ENCODE measurements around the gene DENND4C. TPM values are rescaled to one million over a fixed set of nuclear protein-coding genes. Genes with fewer than 3 reads are reported as not detected.
A peak's percentile ranks its signal among the peaks of the same experiment; 100 is the strongest.
"Not testable (repeated sequence)": the region's sequence is repeated elsewhere in the genome, so short reads cannot be mapped to it uniquely, and the experiment has no call there.

Gene DENND4C
- total and polyA plus RNA-seq, 4 donors = 25.7 to 90.2 (median 45.1) TPM

DNA sequence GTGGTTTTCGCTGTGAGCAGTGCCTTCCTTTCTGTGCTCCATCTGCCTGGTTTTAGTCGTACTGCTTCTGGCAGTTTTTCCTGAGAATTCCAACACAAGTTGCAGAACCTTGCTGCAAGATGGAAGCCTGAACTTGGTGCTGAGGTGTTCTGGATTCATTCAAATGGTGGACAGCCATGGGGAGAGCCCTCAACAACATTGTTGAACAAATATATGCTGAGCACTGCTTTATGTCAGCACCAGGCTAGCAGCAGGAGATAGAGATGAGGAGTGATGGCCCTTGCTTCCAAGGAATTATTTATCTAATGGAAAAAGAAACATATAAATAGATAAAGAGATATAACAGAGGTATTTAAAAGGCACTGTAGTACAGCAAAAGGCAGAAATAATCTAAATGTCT lies 156.8 kb downstream of the DENND4C start:
- no peaks in the 10 kb centered on the region for H3K4me1 ChIP-seq (ENCODE audit: control insufficient read depth, insufficient read depth, low read length)
- H3K36me3 ChIP-seq (ENCODE audit: control insufficient read depth, insufficient read depth, low read length) = no peaks in the 10 kb centered on the region
- peaks cover 2% of the 10 kb centered on the region for H3K9me3 ChIP-seq (ENCODE audit: control insufficient read depth, insufficient read depth, low read length)
- 79% methylated on average over 2 of the region's 2 CpGs for WGBS (ENCODE audit: insufficient coverage)
- H3K27me3 ChIP-seq (ENCODE audit: control insufficient read depth, insufficient read depth, low read length) = no peaks in the 10 kb centered on the region
- no peak overlapping the region for H3K27ac ChIP-seq (ENCODE audit: low read depth, low read length)
- DNase-seq (ENCODE audit: low read depth in 4 of 6, low spot score in 6 of 6) = no peak
- H3K4me3 ChIP-seq (ENCODE audit: low read depth, low read length) = no peak overlapping the region

DNA sequence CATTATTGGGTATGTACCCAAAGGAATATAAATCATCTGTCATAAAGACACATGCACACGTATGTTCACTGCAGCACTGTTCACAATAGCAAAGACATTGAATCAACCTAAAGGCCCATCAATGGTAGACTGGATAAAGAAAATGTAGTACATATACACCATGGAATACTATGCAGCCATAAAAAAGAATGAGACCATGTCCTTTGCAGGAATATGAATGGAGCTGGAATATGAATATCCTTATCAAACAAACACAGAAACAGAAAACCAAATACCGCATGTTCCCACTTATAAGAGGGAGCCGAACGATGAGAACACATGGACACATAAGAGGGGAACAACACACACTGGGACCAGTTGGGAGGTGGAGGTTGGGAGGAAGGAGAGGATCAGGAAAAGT lies 159.0 kb downstream of the DENND4C start:
- WGBS (ENCODE audit: insufficient coverage) = no CpG with 5 or more reads among the region's 4 CpGs
- not testable (repeated sequence) for H3K36me3 ChIP-seq (ENCODE audit: control insufficient read depth, insufficient read depth, low read length); DNase-seq (ENCODE audit: low read depth in 4 of 6, low spot score in 6 of 6); H3K27ac ChIP-seq (ENCODE audit: low read depth, low read length); H3K4me3 ChIP-seq (ENCODE audit: low read depth, low read length); H3K4me1 ChIP-seq (ENCODE audit: control insufficient read depth, insufficient read depth, low read length); H3K9me3 ChIP-seq (ENCODE audit: control insufficient read depth, insufficient read depth, low read length); H3K27me3 ChIP-seq (ENCODE audit: control insufficient read depth, insufficient read depth, low read length)

DNA sequence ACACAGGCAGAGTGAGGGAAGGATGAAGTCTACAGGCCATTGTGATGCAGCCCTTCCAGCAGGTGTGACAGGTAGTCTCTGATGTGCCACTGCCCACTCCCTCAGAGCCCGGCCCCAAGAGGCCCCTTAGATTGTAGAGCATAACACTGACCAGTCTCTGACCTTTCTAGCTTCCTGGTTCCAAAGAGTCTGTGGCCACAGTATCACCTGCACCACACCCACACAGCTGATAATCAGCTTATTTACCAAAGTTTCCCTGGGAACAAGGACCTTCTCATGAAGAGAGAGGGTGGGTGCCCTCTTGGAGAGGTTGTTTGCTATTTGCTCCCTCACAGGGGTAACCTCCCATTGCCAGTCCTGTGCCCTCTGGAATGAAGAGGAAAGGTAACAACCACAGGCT lies 167.4 kb downstream of the DENND4C start:
- Histone ChIP-seq H3K4me3 (ENCODE audit: low read depth, low read length) (no peak overlapping the region), H3K36me3 (ENCODE audit: control insufficient read depth, insufficient read depth, low read length) (no peaks in the 10 kb centered on the region), H3K9me3 (ENCODE audit: control insufficient read depth, insufficient read depth, low read length) (no peaks in the 10 kb centered on the region), H3K27ac (ENCODE audit: low read depth, low read length) (no peak overlapping the region), H3K4me1 (ENCODE audit: control insufficient read depth, insufficient read depth, low read length) (no peaks in the 10 kb centered on the region), H3K27me3 (ENCODE audit: control insufficient read depth, insufficient read depth, low read length) (no peaks in the 10 kb centered on the region)
- DNase-seq (ENCODE audit: low read depth in 4 of 6, low spot score in 6 of 6) = no peak
- 80% methylated on average over 1 of the region's 1 CpG for WGBS (ENCODE audit: insufficient coverage)

DNA sequence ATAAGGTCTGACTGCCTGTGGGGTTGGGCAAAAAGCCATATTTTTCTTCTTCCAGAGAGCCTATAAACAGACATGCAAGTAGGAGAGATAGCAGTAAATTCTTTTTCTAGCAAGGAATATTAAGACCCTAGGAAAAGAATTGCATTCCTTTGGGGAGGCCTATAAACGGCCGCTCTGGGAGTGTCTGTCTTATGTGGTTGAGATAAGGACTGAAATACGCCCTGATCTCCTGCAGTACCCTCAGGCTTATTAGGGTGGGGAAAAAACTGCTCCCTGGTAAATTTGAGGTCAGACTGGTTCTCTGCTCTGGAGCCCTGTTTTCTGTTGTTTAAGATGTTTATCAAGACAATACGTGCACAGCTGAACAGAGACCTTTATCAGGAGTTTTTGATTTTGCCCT lies 172.7 kb downstream of the DENND4C start:
- not testable (repeated sequence) for H3K27me3 ChIP-seq (ENCODE audit: control insufficient read depth, insufficient read depth, low read length); H3K4me3 ChIP-seq (ENCODE audit: low read depth, low read length); H3K36me3 ChIP-seq (ENCODE audit: control insufficient read depth, insufficient read depth, low read length); H3K9me3 ChIP-seq (ENCODE audit: control insufficient read depth, insufficient read depth, low read length); H3K4me1 ChIP-seq (ENCODE audit: control insufficient read depth, insufficient read depth, low read length); H3K27ac ChIP-seq (ENCODE audit: low read depth, low read length); DNase-seq (ENCODE audit: low read depth in 4 of 6, low spot score in 6 of 6)
- 98% methylated on average over 3 of the region's 4 CpGs for WGBS (ENCODE audit: insufficient coverage)

DNA sequence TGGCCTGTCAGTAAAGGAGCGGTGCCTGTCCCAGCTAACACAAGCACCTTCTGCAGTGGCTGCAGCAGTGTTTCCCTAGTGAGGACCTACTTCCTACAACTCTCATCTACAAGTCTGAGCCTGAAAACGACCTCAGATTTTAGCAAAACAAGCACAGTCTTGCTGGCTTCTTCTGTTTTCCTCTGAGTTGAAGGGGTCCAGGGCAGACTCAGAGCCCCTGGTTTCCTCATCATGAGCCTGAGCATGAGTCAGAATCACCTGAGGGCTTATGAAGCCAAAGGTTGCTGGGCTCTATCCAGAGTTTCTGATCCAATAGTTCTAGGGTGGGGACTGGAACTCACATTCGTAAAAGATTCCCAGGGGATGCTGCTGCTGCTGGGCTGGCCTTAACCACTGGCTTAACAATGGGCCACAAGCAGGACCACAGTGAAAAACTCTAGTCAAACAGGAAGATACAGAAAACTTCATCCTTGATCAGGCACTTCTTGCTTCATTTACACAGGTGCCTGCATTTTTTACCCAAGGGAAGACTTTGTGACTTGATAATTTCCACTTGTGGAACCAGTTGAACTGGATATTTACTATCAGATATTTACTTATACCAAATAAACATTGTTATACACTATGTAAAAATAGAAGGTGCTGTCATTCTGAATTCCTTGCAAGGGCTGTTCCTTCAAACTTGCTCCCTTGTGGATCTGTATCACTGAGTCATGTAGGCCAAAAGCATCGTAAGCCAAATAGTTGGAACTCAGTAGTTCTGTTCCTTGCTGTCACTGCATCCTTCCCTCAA lies 174.0 kb downstream of the DENND4C start:
- no peak for DNase-seq (ENCODE audit: low read depth in 4 of 6, low spot score in 6 of 6)
- peaks cover 13% of the 10 kb centered on the region for H3K4me1 ChIP-seq (ENCODE audit: control insufficient read depth, insufficient read depth, low read length)
- no peaks in the 10 kb centered on the region for H3K36me3 ChIP-seq (ENCODE audit: control insufficient read depth, insufficient read depth, low read length)

DNA sequence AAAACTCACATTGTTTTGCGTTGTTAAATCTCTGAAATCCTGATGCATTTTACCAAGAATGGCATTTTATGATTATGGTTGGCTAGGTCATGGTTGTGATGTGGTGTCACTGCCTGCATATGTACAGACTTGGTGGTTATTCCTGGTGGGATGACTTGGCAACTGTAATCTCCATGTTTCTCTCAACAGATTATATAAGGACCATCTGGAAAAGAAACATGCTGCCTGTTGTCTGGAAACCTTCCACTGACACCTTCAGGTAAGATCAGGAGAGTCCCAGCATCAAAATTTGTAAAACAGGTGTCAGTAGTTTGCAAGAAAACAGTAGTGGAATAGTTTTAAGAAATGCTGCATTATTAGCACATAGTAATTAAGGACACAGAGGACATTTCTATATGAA lies 175.3 kb downstream of the DENND4C start:
- no CpG with 5 or more reads among the region's 1 CpG for WGBS (ENCODE audit: insufficient coverage)

More for the DNA sequence above, 174.0 kb downstream of the DENND4C start:
- WGBS (ENCODE audit: insufficient coverage) = 83% methylated on average over 4 of the region's 4 CpGs
- H3K4me3 ChIP-seq (ENCODE audit: low read depth, low read length) = no peak overlapping the region
- H3K9me3 ChIP-seq (ENCODE audit: control insufficient read depth, insufficient read depth, low read length) = no peaks in the 10 kb centered on the region
- H3K27ac ChIP-seq (ENCODE audit: low read depth, low read length) = no peak overlapping the region
- no peaks in the 10 kb centered on the region for H3K27me3 ChIP-seq (ENCODE audit: control insufficient read depth, insufficient read depth, low read length)

DNA sequence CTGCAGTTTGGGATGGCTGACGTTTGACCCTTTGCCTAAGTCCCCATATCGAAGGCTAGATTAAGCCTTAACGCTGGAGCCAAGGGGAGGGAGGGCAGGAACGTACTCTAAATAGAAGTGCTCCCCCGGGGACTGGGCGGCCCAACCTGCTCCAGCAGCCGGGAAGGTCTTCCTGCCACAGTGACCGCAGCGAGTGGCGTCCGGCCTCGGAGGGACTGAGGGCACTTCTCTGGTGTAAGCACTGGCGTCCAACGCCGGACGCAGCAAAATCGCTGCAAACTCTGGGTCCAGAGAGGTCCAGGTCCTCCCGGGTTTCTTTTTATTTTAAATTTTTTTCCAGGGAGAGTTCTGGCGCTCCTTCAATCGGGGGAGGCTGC lies 177.8 kb downstream of the DENND4C start:
- Histone ChIP-seq H3K27ac (ENCODE audit: low read depth, low read length) (no peak overlapping the region), H3K27me3 (ENCODE audit: control insufficient read depth, insufficient read depth, low read length) (no peaks in the 10 kb centered on the region), H3K36me3 (ENCODE audit: control insufficient read depth, insufficient read depth, low read length) (no peaks in the 10 kb centered on the region), H3K9me3 (ENCODE audit: control insufficient read depth, insufficient read depth, low read length) (no peaks in the 10 kb centered on the region), H3K4me1 (ENCODE audit: control insufficient read depth, insufficient read depth, low read length) (peaks cover 14% of the 10 kb centered on the region), H3K4me3 (ENCODE audit: low read depth, low read length) (peak overlapping the region; percentile 91)
- DNase-seq (ENCODE audit: low read depth in 4 of 6, low spot score in 6 of 6) = peak in 1 of 6 donors; percentile 7
- WGBS (ENCODE audit: insufficient coverage) = 5% methylated on average over 18 of the region's 20 CpGs

More for the DNA sequence above, 175.3 kb downstream of the DENND4C start:
- Histone ChIP-seq H3K27me3 (ENCODE audit: control insufficient read depth, insufficient read depth, low read length) (no peaks in the 10 kb centered on the region), H3K27ac (ENCODE audit: low read depth, low read length) (no peak overlapping the region), H3K36me3 (ENCODE audit: control insufficient read depth, insufficient read depth, low read length) (no peaks in the 10 kb centered on the region), H3K4me1 (ENCODE audit: control insufficient read depth, insufficient read depth, low read length) (peaks cover 14% of the 10 kb centered on the region), H3K9me3 (ENCODE audit: control insufficient read depth, insufficient read depth, low read length) (no peaks in the 10 kb centered on the region), H3K4me3 (ENCODE audit: low read depth, low read length) (no peak overlapping the region)
- DNase-seq (ENCODE audit: low read depth in 4 of 6, low spot score in 6 of 6) = no peak

DNA sequence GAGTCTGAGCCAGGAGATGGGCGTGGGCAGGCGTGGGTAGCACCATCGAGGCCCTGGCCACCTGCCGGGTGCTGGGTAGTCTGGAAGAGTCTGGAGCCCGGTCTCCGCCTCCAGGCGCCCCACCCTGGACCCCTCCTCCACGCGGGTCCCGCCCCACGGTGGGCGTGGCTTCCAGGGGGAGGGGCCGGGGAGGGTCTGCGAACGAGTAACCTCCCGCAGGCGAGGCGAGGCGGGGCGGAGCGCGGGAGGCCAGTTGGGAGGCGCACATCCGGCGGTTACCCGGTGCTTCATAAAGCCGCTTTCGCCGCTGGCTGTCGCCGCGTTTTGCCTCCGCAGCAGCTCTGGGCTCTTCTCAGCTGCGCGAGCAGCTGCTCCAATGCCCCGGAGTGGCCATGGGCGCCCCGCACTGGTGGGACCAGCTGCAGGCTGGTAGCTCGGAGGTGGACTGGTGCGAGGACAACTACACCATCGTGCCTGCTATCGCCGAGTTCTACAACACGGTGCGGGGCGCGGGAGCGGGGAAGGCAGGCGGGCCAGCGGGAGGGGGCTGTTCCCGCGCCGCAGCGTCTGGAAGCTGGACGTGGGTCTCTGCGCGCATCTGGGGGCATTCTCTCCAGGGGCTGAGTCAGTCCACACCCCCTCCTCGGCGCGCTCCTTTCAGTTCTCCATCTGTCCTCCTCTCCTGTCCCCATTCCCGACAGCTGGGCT lies 178.4 kb downstream of the DENND4C start, which contains the start of gene ACER2:
Gene ACER2, plus strand, starts transcription at position 317 of the 708 bp plus-strand sequence. Its CDS starts 76 bp downstream, at position 393.
- WGBS (ENCODE audit: insufficient coverage) = under 1% methylated on average over 60 of the region's 61 CpGs
- H3K27ac ChIP-seq (ENCODE audit: low read depth, low read length) = peak within 1 kb of the TSS; percentile 65
- no peaks in the 10 kb centered on the region for H3K36me3 ChIP-seq (ENCODE audit: control insufficient read depth, insufficient read depth, low read length)
- H3K27me3 ChIP-seq (ENCODE audit: control insufficient read depth, insufficient read depth, low read length) = no peaks in the 10 kb centered on the region
- peaks cover 14% of the 10 kb centered on the region for H3K4me1 ChIP-seq (ENCODE audit: control insufficient read depth, insufficient read depth, low read length)
- DNase-seq (ENCODE audit: low read depth in 4 of 6, low spot score in 6 of 6) = peak; percentile 75 to 97 (median 86)
- H3K9me3 ChIP-seq (ENCODE audit: control insufficient read depth, insufficient read depth, low read length) = no peaks in the 10 kb centered on the region
- H3K4me3 ChIP-seq (ENCODE audit: low read depth, low read length) = peak within 1 kb of the TSS; percentile 91

DNA sequence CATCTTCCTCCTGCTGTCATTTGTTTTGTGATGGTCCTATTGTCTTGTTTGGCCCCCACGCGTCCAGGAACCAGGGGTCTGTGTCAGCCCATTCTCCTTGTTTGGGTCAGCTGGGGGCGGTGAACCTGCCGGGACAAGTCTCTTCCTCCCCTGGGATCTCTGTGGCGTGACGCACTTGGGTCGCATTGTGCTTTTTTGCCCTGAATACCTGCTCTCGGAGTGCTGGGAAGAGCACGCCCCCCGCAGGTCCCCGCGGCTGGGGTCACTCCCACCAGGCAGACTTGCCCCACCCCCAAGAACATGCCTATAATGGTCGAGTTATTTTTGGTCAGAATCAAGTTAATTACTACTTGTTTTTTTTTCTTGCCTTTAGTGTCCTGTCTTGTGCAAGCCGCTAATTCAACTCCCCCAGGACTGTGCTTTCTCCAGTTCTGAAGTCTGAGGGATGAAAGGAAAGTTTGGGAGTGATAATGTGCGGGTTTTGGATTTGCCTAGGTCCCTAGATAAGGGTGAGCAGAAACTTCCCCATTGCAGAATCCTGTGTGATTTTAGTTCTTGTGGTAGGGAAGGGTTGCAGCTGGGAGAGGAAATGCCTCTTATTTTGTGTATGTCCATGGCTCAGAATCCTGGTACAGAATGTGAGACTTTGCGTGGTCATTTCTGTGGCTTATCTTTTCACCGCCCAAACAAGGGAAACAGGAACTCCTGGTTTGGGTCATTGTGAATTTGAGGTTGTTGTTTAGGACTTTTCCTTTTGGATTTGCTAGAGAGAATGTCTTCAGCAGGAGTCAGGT lies 179.1 kb downstream of the DENND4C start:
- H3K36me3 ChIP-seq (ENCODE audit: control insufficient read depth, insufficient read depth, low read length) = no peaks in the 10 kb centered on the region
- H3K27me3 ChIP-seq (ENCODE audit: control insufficient read depth, insufficient read depth, low read length) = no peaks in the 10 kb centered on the region
- H3K27ac ChIP-seq (ENCODE audit: low read depth, low read length) = peak overlapping the region; percentile 65
- peaks cover 14% of the 10 kb centered on the region for H3K4me1 ChIP-seq (ENCODE audit: control insufficient read depth, insufficient read depth, low read length)
- no peaks in the 10 kb centered on the region for H3K9me3 ChIP-seq (ENCODE audit: control insufficient read depth, insufficient read depth, low read length)
- DNase-seq (ENCODE audit: low read depth in 4 of 6, low spot score in 6 of 6) = peak in 1 of 6 donors; percentile 5
- 11% methylated on average over 10 of the region's 17 CpGs for WGBS (ENCODE audit: insufficient coverage)
- peak overlapping the region; percentile 91 for H3K4me3 ChIP-seq (ENCODE audit: low read depth, low read length)
